ENCODE data around the gene PDK2. TPM values are rescaled to one million over a fixed set of nuclear protein-coding genes. Genes with fewer than 3 reads are reported as not detected.

Gene PDK2
- polyA plus RNA-seq, 1 experiment, result 155 TPM

GRCh38 chr17:50062293-50063243, 32.6 kb upstream of the PDK2 start:
- ChIA-PET CTCF (interaction anchor here (3.3 to 6.6 kb wide), 3 partner anchors 25 to 35 kb away, joined by 17 to 40 read pairs (median 32); no protein-coding TSS in a partner anchor), POLR2A (no interaction called here)
- H3K4me3 ChIP-seq (ENCODE audit: low read depth, low read length), result no peak overlapping the region
- TF ChIP-seq CTCF (IDR thresholded peaks at IDR 0.05; ENCODE audit: insufficient read depth, low read depth, low read length), result no peak
- no peak for DNase-seq (ENCODE audit: low read depth)
- H3K27me3 ChIP-seq (ENCODE audit: control insufficient read depth, insufficient read depth, low read length), result no peaks in the 10 kb centered on the region
- peaks cover 3% of the 10 kb centered on the region; the same call in 1 of the 2 replicates for H3K36me3 ChIP-seq (ENCODE audit: control insufficient read depth, insufficient read depth, low read length)

- H3K36me3 ChIP-seq (ENCODE audit: control insufficient read depth, insufficient read depth, low read length), result peaks cover 6% of the 10 kb centered on the region
- DNase-seq (ENCODE audit: low read depth), result no peak
- ChIA-PET POLR2A (no interaction called here), CTCF (interaction anchor here (0.9 to 6.6 kb wide), 7 partner anchors 10 to 86 kb away, joined by 3 to 40 read pairs (median 7); no protein-coding TSS in a partner anchor)
- no peak overlapping the region for H3K4me3 ChIP-seq (ENCODE audit: low read depth, low read length)
- no peaks in the 10 kb centered on the region for H3K27me3 ChIP-seq (ENCODE audit: control insufficient read depth, insufficient read depth, low read length)
- TF ChIP-seq CTCF (IDR thresholded peaks at IDR 0.05; ENCODE audit: insufficient read depth, low read depth, low read length), result no peak
Measured at GRCh38 chr17:50063561-50064252, 31.4 kb upstream of the PDK2 start.

- Histone ChIP-seq H3K4me3 (ENCODE audit: low read depth, low read length) (no peak overlapping the region), H3K36me3 (ENCODE audit: control insufficient read depth, insufficient read depth, low read length) (peaks cover 7% of the 10 kb centered on the region), H3K27me3 (ENCODE audit: control insufficient read depth, insufficient read depth, low read length) (no peaks in the 10 kb centered on the region)
- peak; percentile 86 for DNase-seq (ENCODE audit: low read depth)
- ChIA-PET CTCF (interaction anchor here (0.9 to 6.6 kb wide), 9 partner anchors 8 to 87 kb away, joined by 3 to 40 read pairs (median 7); partner anchors contain the start of gene ITGA3), POLR2A (no interaction called here)
- TF ChIP-seq CTCF (IDR thresholded peaks at IDR 0.05; ENCODE audit: insufficient read depth, low read depth, low read length), result no peak
Measured at GRCh38 chr17:50064253-50065001, 30.7 kb upstream of the PDK2 start.

- ChIA-PET CTCF (interaction anchor here (1.1 to 6.6 kb wide), 8 partner anchors 8 to 38 kb away, joined by 4 to 40 read pairs (median 7); partner anchors contain the start of gene ITGA3), POLR2A (no interaction called here)
- TF ChIP-seq CTCF (IDR thresholded peaks at IDR 0.05; ENCODE audit: insufficient read depth, low read depth, low read length), result no peak
- Histone ChIP-seq H3K36me3 (ENCODE audit: control insufficient read depth, insufficient read depth, low read length) (peaks cover 12% of the 10 kb centered on the region), H3K27me3 (ENCODE audit: control insufficient read depth, insufficient read depth, low read length) (no peaks in the 10 kb centered on the region), H3K4me3 (ENCODE audit: low read depth, low read length) (no peak overlapping the region)
- no peak for DNase-seq (ENCODE audit: low read depth)
Measured at GRCh38 chr17:50065056-50065455, 30.1 kb upstream of the PDK2 start.
